ENCODE results near the gene CDK19.

Gene CDK19

DNA sequence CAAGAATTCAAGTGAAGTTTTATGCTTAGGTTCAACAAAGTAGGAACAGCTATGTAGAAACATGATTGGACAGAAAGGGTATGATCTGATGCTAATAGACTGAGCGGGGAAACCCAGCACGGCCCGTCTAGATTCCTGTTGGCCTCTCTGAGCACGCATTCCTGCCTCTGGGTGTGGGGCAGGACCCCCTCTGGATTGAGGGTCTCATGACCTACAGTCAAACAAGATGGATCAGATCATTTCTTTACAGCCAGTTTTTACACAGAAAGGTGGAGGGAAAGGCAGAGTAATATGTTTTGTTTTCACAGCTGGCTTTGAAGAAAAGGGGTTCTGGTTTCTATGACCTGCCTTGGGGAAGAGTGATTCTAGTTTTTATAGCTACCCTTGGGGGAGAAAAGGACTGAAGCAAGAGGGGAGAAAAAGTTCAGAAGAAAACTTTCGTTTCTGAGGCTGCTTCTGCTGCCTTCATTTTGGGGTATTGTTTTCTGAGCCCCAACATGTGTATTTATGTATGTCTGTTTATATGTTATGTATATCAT, 239.3 kb downstream of the CDK19 start:
- no peak for DNase-seq (ENCODE audit: low read depth)

- DNase-seq (ENCODE audit: low read depth), result no peak
Observed at GRCh38 chr6:110574817-110575216, 240.5 kb downstream of the CDK19 start.

- no peak for DNase-seq (ENCODE audit: low read depth)
Observed at GRCh38 chr6:110573537-110573936, 241.7 kb downstream of the CDK19 start.

GRCh38 chr6:110573136-110573535, 242.1 kb downstream of the CDK19 start:
- DNase-seq (ENCODE audit: low read depth), result no peak

DNA sequence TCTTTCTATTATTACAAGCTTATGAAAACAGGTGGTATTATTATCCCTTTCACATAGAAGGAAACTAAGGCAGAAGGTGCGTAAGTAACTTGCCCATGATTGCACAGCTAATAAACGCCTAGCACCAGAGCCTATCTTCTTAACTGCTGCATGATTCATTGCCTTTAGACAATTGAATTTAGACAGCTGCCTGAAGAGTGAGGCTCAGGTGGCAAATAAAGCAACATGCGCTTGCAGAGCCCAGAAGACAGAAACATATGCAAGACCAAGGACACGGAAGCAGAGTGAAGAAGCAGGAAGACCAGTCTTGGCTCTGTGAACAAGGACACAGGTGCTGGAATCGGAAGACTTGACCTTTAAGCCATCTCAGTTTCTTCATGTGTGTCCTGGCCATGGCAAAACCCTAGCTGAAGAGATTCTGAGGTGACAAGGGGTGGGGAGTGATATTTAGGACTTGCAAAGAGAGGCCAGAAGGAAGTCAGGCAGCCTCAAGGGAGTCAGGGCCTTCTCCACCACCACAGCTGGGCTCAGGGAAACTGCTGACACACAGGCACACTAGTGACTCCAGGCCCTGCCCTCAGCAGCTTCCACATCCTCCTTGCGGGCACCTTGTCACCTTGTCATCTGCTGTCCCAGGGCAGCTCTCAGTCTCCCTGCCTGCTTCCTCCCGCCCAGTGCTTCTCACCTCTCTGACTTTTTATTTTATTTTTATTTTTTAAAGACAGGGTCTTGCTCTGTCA, 247.1 kb downstream of the CDK19 start:
- no peak for DNase-seq (ENCODE audit: low read depth)

DNA sequence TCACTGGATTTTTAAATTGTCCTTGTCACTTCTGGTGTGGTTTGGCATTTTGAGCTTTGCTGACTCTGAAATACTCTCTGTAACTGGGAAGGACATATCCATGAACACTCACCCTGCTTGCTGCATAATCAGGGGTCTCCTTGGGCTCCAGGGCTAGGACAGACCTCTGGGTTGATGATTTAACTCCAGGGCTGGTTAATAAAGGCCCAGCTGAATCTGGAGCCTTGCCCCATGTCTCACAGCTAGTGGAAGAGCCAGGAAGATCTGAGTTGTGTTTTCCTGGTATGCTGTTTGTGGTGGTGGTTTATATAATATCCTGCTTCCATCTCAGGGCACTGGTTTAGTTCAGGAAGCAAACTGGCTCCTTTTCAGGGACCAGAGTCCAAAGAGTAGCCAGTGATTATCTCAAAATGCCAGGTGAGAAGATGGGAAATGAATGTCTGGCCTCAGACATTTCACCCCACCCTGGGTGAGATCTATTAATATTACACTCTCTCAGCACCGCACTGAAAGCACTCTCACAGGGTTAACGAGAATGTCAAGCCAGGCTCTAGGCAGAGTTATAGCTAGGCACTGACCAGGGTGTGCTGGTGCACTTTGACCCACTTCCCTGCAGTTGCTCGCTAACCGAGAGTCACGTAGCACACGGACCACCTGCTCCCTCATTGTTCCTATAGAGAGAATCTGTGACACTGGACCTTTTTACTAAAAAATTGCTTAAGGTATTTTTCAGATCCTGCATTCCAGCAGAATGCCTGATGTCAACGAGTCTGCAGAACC, 248.7 kb downstream of the CDK19 start:
- DNase-seq (ENCODE audit: low read depth), result no peak

GRCh38 chr6:110564703-110565421, 250.4 kb downstream of the CDK19 start:
- no peak for DNase-seq (ENCODE audit: low read depth)

DNA sequence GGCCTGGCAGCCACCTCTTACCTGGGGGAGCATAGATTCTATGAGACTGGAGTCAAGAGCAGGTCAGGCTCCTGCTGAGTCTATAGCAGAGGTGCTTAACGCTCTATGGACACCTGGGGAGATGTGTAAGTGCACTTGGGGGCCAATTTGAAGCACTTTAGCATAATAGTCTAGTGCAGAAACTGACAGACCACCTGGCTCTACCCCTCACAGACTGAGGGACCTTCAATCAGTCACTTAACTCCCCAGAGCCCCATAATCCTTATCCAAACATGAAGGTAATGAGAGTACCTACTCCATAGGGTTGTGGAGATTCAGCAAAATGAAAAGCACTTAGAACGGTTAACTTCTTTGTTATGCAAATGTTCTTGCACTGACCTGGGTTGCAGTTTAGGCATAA, 251.6 kb downstream of the CDK19 start:
- no peak for DNase-seq (ENCODE audit: low read depth)

- DNase-seq (ENCODE audit: low read depth), result no peak
Observed at GRCh38 chr6:110562316-110562915, 252.9 kb downstream of the CDK19 start.

DNA sequence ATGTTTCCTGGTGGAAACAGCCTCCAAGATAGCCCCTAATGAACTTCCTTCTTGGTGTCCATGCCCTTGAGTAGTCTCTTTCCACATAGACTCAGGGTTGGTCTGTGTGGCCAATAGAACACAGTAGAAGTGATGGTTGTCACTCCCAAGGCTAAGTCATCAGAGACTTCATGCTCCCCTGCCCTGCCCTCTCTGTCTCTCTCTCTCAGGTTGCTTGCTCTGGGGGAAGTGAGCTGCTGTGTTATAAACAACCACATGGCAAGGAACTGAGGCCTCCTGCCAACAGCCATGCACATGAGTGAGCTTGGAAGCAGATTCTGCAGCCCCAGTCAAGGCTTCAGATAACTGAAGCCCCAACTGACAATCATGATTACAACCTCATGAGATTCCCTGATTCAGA, 253.6 kb downstream of the CDK19 start:
- no peak for DNase-seq (ENCODE audit: low read depth)

GRCh38 chr6:110561008-110561396, 254.3 kb downstream of the CDK19 start:
- no peak for DNase-seq (ENCODE audit: low read depth)

- DNase-seq (ENCODE audit: low read depth), result no peak
Observed at GRCh38 chr6:110560239-110561007, 254.8 kb downstream of the CDK19 start.

Data from activated T-cell treated with anti-CD3 and anti-CD28 coated beads for 1 hour (primary cell).